OCI-LY3 (cell line): ENCODE measurements around the gene SYNE1.
"Not testable (repeated sequence)": the region's sequence is repeated elsewhere in the genome, so short reads cannot be mapped to it uniquely, and the experiment has no call there.

Experiments used
- H2AFZ ChIP-seq: fragments of 200-600, 300-600 bp; shearing (Covaris generic); 2 replicates; pipeline ENCODE4 v1.6.0; 2014; ENCODE audit warnings: antibody characterized with exemption, low read depth, low read length
- H3K27ac ChIP-seq: fragments of 200-600, 300-600 bp; sonication (generic); 2 replicates; pipeline ENCODE4 v1.5.1; 2014; ENCODE audit warnings: mild to moderate bottlenecking, low read length, moderate library complexity, mixed read lengths
- H3K27me3 ChIP-seq: fragments of 200-600, 300-600 bp; sonication (generic); 2 replicates; pipeline ENCODE4 v1.6.1; 2014; ENCODE audit warnings: low read depth, low read length, mixed read lengths
- H3K36me3 ChIP-seq: fragments of 200-600, 300-600 bp; sonication (generic); replicated peaks from 2 replicates; pipeline ENCODE3; 2014; ENCODE audit warnings: low read depth, low read length, mixed read lengths
- H3K4me1 ChIP-seq: fragments of 300-600, 200-600 bp; sonication (generic); 2 replicates; pipeline ENCODE4 v1.6.1; 2014; ENCODE audit warnings: low read length, mixed read lengths
- H3K4me2 ChIP-seq: fragments of 200-600, 300-600 bp; sonication (generic); 2 replicates; pipeline ENCODE4 v1.6.1; 2014; ENCODE audit warnings: low read length, mixed read lengths
- H3K4me3 ChIP-seq: fragments of 300-600, 200-600 bp; sonication (generic); 2 replicates; pipeline ENCODE4 v1.5.1; 2014; ENCODE audit warnings: antibody characterized with exemption, mild to moderate bottlenecking, low read length, moderate library complexity
- H3K79me2 ChIP-seq: fragments of 300-600, 200-600 bp; shearing (Covaris generic); 2 replicates; pipeline ENCODE4 v1.6.1; 2014; ENCODE audit warnings: mild to moderate bottlenecking, low read length, mixed read lengths
- H3K9ac ChIP-seq: fragments of 300-600, 200-600 bp; shearing (Covaris generic); 2 replicates; pipeline ENCODE4 v1.6.0; 2014; ENCODE audit warnings: mild to moderate bottlenecking, low read length, moderate library complexity
- H3K9me3 ChIP-seq: fragments of 200-600, 300-600 bp; shearing (Covaris generic); 2 replicates; pipeline ENCODE4 v1.6.1; 2014; ENCODE audit warnings: low read length, mixed read lengths; ENCODE audit not compliant: insufficient read depth
- H4K20me1 ChIP-seq: fragments of 200-600, 300-600 bp; sonication (generic); 2 replicates; pipeline ENCODE4 v1.6.1; 2016; ENCODE audit warnings: low read length, mixed read lengths; ENCODE audit not compliant: insufficient read depth
- CTCF ChIP-seq: fragments of 200-600, 300-600 bp; sonication (generic); IDR thresholded peaks from 2 replicates; pipeline ENCODE4 v1.5.1; 2014; ENCODE audit warnings: antibody characterized with exemption, low read length, low read depth
- EZH2phosphoT487 ChIP-seq: fragments of 200-600 bp; shearing (Covaris generic); IDR thresholded peaks from 2 replicates; pipeline ENCODE4 v1.6.1; 2018; ENCODE audit warnings: antibody characterized with exemption, mixed run types, low read depth

Gene SYNE1

GRCh38 chr6:152637296-152638047, at the start of gene SYNE1:
Gene SYNE1, minus strand, starts transcription at chr6:152637362. Its CDS starts 9,031 bp downstream, at chr6:152628331.
- H4K20me1 ChIP-seq = no peaks in the 10 kb centered on the region
- no peak within 1 kb of the TSS for H3K4me2 ChIP-seq
- TF ChIP-seq CTCF = no peak
- no peak for TF ChIP-seq EZH2phosphoT487
- H2AFZ ChIP-seq = no peak within 1 kb of the TSS
- H3K9me3 ChIP-seq = no peaks in the 10 kb centered on the region
- no peak within 1 kb of the TSS for H3K9ac ChIP-seq
- no peaks in the 10 kb centered on the region for H3K27me3 ChIP-seq
- no peaks in the 10 kb centered on the region for H3K4me1 ChIP-seq
- H3K27ac ChIP-seq = no peak within 1 kb of the TSS
- H3K36me3 ChIP-seq = no peaks in the 10 kb centered on the region
- H3K4me3 ChIP-seq = no peak within 1 kb of the TSS
- no peaks in the 10 kb centered on the region for H3K79me2 ChIP-seq

GRCh38 chr6:152685819-152686218, 48.7 kb upstream of the SYNE1 start:
- Histone ChIP-seq H3K27ac (no peak overlapping the region), H3K4me1 (no peaks in the 10 kb centered on the region), H3K79me2 (no peaks in the 10 kb centered on the region), H3K9me3 (no peaks in the 10 kb centered on the region), H3K36me3 (no peaks in the 10 kb centered on the region), H4K20me1 (no peaks in the 10 kb centered on the region), H3K4me2 (no peak overlapping the region), H3K27me3 (no peaks in the 10 kb centered on the region), H2AFZ (no peak overlapping the region), H3K9ac (no peak overlapping the region), H3K4me3 (no peak overlapping the region)
- no peak for TF ChIP-seq CTCF
- no peak for TF ChIP-seq EZH2phosphoT487

- not testable (repeated sequence) for H3K79me2 ChIP-seq, H3K4me2 ChIP-seq, H3K27ac ChIP-seq, H3K36me3 ChIP-seq, H3K4me1 ChIP-seq, H3K4me3 ChIP-seq, H2AFZ ChIP-seq, H4K20me1 ChIP-seq, H3K27me3 ChIP-seq, H3K9me3 ChIP-seq, H3K9ac ChIP-seq
Observed at GRCh38 chr6:152682935-152683334, 45.8 kb upstream of the SYNE1 start.

- H3K4me1 ChIP-seq = no peaks in the 10 kb centered on the region
- H3K36me3 ChIP-seq = no peaks in the 10 kb centered on the region
- H3K27me3 ChIP-seq = no peaks in the 10 kb centered on the region
- no peaks in the 10 kb centered on the region for H3K79me2 ChIP-seq
- no peak overlapping the region for H3K27ac ChIP-seq
- no peaks in the 10 kb centered on the region for H3K9me3 ChIP-seq
- H3K4me2 ChIP-seq = no peak overlapping the region
- no peaks in the 10 kb centered on the region for H4K20me1 ChIP-seq
- no peak for TF ChIP-seq CTCF
- no peak for TF ChIP-seq EZH2phosphoT487
- no peak overlapping the region for H3K9ac ChIP-seq
- no peak overlapping the region for H3K4me3 ChIP-seq
- H2AFZ ChIP-seq = no peak overlapping the region
Observed at GRCh38 chr6:152682141-152682540, 45.0 kb upstream of the SYNE1 start.
